Measurements from ENCODE around the gene SLC44A2. TPM values are rescaled to one million over a fixed set of nuclear protein-coding genes. Genes with fewer than 3 reads are reported as not detected.

SLC44A2 gene
- total RNA-seq, 1 donor from 2014 or later, result 18.8 TPM

DNA sequence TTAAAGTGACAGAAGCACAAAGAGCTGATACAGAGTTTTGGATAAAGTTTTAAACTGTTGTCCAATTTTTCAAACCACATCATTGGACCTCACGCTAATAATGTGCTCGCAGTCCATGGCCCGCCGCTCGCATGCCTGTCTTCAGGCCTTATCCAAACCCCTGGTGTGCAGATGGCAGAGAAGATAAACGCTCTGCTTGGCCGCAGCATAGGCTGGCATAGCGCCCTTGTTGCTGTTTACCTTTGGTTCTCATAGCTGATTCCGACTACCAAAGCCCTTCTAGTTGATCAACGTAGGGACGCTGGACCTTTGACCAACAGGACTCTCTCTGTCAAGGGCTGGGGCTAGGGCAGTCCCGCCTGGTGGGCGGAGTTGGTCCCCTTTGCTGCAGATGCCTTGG, 52.4 kb downstream of the SLC44A2 start:
- FAIRE-seq (no peak), DNase-seq (ENCODE audit: low spot score in 2 of 2) (no peak)

DNA sequence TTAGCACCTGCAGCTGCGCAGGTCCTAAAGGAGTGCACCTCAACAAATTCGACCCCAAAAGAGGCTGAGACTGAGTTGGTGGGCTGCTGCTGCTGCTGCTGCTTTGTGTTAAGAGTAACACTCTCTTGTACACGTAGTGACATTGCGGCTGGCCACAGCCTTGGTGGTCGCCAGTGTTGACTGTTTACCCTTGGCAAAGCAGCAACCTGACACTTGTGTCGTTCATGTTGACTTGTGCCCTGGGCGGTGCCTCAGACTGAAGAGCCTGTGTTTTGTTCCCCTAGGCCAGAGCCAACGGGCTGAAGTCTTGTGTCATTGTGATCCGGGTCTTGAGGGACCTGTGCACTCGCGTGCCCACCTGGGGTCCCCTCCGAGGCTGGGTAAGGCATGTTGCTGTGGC, 53.5 kb downstream of the SLC44A2 start:
- no peak for FAIRE-seq

DNA sequence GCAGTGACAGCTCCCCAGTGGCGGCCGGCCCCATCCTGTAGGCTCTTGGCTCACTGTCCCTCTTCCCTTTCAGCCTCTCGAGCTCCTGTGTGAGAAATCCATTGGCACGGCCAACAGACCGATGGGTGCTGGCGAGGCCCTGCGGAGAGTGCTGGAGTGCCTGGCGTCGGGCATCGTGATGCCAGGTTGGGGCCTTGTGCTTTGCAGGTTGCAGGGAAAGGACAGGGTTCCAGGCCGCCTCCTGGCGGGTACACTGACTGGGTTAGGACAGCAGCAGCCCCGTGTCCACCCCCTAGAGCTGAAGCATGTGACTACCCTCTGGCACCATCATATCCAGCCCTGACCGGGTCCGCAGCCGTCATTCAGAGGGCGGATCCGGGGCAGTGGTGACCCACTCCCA, 54.4 kb downstream of the SLC44A2 start:
- FAIRE-seq (no peak), DNase-seq (ENCODE audit: low spot score in 2 of 2) (no peak)

More for the DNA sequence above, 53.5 kb downstream of the SLC44A2 start:
- no peak for DNase-seq (ENCODE audit: low spot score in 2 of 2)

DNA sequence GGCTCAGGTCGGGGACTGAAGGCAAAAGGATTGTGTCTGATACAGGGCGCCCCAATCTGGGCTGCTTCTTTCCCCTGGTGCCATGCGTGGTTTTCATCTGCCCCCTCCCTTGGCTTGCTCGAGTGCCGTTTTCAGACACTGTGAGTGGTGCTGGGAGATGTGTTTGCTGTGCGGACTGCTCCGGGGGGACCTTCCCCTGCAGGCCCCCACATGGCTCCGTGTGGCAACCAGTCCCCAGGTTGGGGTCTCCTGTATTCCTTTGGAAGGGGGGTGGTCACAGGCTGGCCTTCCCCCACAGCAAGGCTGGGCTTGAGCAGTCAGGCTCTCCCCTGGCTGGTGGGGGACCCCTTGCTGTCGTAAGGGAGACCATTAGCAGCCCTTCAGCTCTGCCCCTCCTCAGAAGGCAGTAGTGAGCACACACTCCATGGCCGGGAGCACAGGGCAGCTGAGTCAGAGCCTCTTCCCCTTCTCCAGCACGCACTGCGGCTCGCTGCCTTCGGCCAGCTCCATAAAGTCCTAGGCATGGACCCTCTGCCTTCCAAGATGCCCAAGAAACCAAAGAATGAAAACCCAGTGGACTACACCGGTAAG, 55.3 kb downstream of the SLC44A2 start:
- no peak for DNase-seq (ENCODE audit: low spot score in 2 of 2)
- FAIRE-seq, result no peak

GRCh38 chr19:10681658-10682057, 56.3 kb downstream of the SLC44A2 start:
- no peak for FAIRE-seq
- no peak for DNase-seq (ENCODE audit: low spot score in 2 of 2)

DNA sequence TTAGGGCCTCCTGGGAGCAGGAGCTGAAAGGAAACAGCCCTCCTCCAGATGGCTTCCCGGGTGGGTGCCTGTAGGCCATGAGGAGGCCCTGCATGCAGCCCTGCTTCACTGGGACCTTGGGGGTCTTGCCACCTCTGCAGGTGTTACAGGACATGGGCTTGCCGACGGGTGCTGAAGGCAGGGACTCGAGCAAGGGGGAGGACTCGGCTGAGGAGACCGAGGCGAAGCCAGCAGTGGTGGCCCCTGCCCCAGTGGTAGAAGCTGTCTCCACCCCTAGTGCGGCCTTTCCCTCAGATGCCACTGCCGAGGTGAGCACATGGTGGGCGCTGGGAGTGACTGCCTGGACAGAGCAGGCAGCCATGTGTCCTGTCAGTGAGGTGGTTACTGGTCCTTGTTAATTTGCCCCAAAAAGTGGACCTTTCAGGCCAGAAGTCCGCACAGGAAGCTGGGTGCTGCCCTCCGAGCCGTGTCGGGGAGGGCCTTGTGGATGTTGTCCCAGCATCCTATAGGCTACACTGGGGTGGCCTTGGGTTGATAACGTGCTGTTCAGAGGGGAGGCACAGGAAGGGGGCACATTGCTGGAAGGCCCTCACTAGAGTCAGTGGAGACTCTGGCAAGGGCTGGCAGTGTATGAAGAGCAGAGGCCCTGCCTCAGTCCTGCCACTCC, 57.2 kb downstream of the SLC44A2 start:
- FAIRE-seq (no peak), DNase-seq (ENCODE audit: low spot score in 2 of 2) (no peak)

DNA sequence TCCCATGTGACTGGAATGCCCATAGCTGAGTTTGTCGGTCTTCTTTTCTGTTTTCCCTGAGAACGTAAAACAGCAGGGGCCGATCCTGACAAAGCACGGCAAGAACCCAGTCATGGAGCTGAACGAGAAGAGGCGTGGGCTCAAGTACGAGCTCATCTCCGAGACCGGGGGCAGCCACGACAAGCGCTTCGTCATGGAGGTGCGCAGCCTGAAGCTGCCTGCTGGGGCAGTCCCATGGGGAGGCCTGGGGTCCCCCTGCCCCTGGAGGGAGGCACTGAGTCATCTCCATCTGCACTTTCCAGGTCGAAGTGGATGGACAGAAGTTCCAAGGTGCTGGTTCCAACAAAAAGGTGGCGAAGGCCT, 57.7 kb downstream of the SLC44A2 start:
- FAIRE-seq, result no peak
- no peak for DNase-seq (ENCODE audit: low spot score in 2 of 2)

DNA sequence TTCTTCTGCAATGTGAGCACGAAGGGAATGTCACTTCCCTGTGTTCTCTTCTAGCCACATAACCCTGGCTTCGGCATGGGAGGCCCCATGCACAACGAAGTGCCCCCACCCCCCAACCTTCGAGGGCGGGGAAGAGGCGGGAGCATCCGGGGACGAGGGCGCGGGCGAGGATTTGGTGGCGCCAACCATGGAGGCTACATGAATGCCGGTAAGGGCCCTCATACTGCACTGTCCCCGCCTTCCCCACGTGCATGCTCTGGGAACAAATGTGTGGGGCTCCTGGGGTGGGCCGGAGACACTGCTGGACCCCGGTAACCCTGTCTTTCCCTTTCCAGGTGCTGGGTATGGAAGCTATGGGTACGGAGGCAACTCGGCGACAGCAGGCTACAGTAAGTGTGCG, 58.2 kb downstream of the SLC44A2 start:
- DNase-seq (ENCODE audit: low spot score in 2 of 2) (no peak), FAIRE-seq (no peak)

- peak in 1 of 2 donors; percentile 59 for DNase-seq (ENCODE audit: low spot score in 2 of 2)
Measured at GRCh38 chr19:10685210-10685609, 59.9 kb downstream of the SLC44A2 start.

GRCh38 chr19:10686193-10686592, 60.8 kb downstream of the SLC44A2 start:
- DNase-seq (ENCODE audit: low spot score in 2 of 2) (no peak), FAIRE-seq (no peak)

More at GRCh38 chr19:10685210-10685609, 59.9 kb downstream of the SLC44A2 start:
- no peak for FAIRE-seq

GRCh38 chr19:10686661-10687517, 61.5 kb downstream of the SLC44A2 start:
- no peak for FAIRE-seq
- peak; percentile 74 to 76 for DNase-seq (ENCODE audit: low spot score in 2 of 2)

GRCh38 chr19:10687518-10688288, 62.4 kb downstream of the SLC44A2 start:
- FAIRE-seq (no peak), DNase-seq (ENCODE audit: low spot score in 2 of 2) (no peak)

DNA sequence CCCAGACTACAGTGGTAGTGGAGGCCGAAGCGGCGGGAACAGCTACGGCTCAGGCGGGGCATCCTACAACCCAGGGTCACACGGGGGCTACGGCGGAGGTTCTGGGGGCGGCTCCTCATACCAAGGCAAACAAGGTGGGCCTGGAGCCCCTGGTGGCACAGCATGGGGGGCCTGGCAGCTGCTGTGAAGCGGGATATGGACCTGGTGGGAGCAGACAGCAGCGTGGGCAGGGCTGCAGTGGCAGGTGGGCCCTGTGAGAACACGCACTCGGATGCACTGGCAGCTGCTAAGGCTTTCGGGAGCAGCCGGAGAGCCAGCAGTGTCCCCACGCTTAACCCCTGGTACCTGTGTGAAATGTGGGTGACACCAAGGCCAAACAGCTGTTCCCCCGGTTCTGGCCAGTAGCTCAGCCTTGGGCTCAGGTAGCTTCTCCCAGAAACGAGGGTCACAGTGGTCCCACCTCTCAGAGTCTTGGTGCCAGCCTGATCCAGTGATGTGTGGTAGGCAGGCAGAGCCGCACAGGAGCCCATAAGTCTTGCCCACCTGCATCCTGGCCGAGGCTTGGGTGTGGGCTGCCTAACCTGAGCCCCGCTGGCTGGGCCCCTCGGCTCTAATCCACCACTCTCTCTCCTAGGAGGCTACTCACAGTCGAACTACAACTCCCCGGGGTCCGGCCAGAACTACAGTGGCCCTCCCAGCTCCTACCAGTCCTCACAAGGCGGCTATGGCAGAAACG, 63.4 kb downstream of the SLC44A2 start:
- FAIRE-seq (no peak), DNase-seq (ENCODE audit: low spot score in 2 of 2) (no peak)

DNA sequence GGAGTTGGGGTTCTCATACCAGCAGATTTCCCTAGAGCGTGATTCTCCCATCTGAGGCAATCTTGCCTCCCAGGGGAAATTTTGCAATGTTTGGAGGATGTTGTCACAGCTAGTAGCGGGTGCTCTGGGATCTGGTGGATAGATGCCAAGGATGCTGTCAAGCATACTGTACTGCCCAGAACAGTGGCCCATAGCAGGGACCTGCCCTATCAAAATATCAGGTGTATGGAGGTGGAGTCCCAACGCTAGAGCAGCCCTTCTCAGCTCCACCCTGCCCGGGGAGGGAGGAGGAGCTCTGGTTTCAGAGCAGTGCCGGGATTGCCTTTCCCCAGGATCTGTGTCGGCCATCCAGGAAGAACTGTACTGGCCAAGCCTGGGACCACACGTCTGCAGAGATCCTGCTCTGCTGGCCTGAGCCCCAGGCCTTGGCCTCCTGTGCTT, 65.0 kb downstream of the SLC44A2 start:
- DNase-seq (ENCODE audit: low spot score in 2 of 2) (no peak), FAIRE-seq (no peak)

DNA sequence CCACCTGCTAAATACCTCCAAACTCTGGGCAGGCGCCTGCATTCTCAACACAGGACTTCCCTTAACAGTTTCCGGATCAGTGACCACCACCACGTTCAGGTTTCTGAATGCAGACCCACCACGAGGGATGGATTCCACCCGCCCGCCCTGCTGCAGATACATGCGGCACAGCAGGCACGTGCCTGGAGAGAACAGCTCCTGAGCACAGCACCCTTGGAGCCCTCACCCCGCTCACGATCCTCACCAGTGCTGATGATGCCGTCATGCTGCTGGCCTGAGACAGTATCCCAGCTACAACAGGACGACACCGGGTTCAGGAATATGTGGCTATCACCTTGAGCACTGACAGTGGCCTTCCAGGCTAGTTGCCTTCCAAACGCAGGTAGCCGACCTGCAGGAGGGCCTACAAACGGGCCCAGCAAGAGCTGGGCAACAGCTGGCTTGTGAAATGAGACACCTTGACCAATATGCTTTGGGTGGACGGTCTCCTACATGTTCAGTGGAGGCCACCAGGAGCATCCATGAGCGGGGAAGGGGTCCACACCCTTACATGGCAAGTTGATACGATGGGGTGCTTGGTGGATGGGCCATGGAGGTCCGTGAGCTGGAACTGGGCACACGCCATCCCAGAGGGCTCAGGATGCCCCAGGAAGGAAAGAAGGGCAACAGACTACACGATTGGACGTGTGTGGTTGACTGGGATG, 66.0 kb downstream of the SLC44A2 start:
- no peak for FAIRE-seq
- DNase-seq (ENCODE audit: low spot score in 2 of 2), result no peak

GRCh38 chr19:10691883-10692282, 66.5 kb downstream of the SLC44A2 start:
- no peak for DNase-seq (ENCODE audit: low spot score in 2 of 2)
- FAIRE-seq, result no peak

- FAIRE-seq, result no peak
Measured at GRCh38 chr19:10692673-10693264, 67.4 kb downstream of the SLC44A2 start.

More at GRCh38 chr19:10692673-10693264, 67.4 kb downstream of the SLC44A2 start:
- DNase-seq (ENCODE audit: low spot score in 2 of 2), result no peak
